ENCODE data around the gene NCKAP5.

Gene NCKAP5

GRCh38 chr2:132953771-132954170, 614.5 kb downstream of the NCKAP5 start:
- TF ChIP-seq CTCF (IDR thresholded peaks at IDR 0.05; ENCODE audit: insufficient read depth, low read depth, low read length, missing control alignments): no peak
- H3K4me3 ChIP-seq (ENCODE audit: low read depth, low read length): no peak overlapping the region
- peak; percentile 48 for DNase-seq (ENCODE audit: low read depth)

GRCh38 chr2:132951008-132951714, 617.1 kb downstream of the NCKAP5 start:
- peak overlapping the region; percentile 35 for H3K4me3 ChIP-seq (ENCODE audit: low read depth, low read length)
- no peak for TF ChIP-seq CTCF (IDR thresholded peaks at IDR 0.05; ENCODE audit: insufficient read depth, low read depth, low read length, missing control alignments)
- peak; percentile 21 for DNase-seq (ENCODE audit: low read depth)

GRCh38 chr2:132949108-132949507, 619.2 kb downstream of the NCKAP5 start:
- TF ChIP-seq CTCF (IDR thresholded peaks at IDR 0.05; ENCODE audit: insufficient read depth, low read depth, low read length, missing control alignments): no peak
- H3K4me3 ChIP-seq (ENCODE audit: low read depth, low read length): no peak overlapping the region
- DNase-seq (ENCODE audit: low read depth): peak; percentile 24

GRCh38 chr2:132948211-132948610, 620.1 kb downstream of the NCKAP5 start:
- H3K4me3 ChIP-seq (ENCODE audit: low read depth, low read length): no peak overlapping the region
- TF ChIP-seq CTCF (IDR thresholded peaks at IDR 0.05; ENCODE audit: insufficient read depth, low read depth, low read length, missing control alignments): no peak
- DNase-seq (ENCODE audit: low read depth): no peak

GRCh38 chr2:132943829-132944228, 624.4 kb downstream of the NCKAP5 start:
- TF ChIP-seq CTCF (IDR thresholded peaks at IDR 0.05; ENCODE audit: insufficient read depth, low read depth, low read length, missing control alignments): no peak
- no peak for DNase-seq (ENCODE audit: low read depth)
- H3K4me3 ChIP-seq (ENCODE audit: low read depth, low read length): no peak overlapping the region

- H3K4me3 ChIP-seq (ENCODE audit: low read depth, low read length): no peak overlapping the region
- DNase-seq (ENCODE audit: low read depth): no peak
- no peak for TF ChIP-seq CTCF (IDR thresholded peaks at IDR 0.05; ENCODE audit: insufficient read depth, low read depth, low read length, missing control alignments)
Measured at GRCh38 chr2:132941296-132942020, 626.8 kb downstream of the NCKAP5 start.

All from GM12865 (cell line).